KG1 (cell line): Measurements from ENCODE around the gene SARDH.
"Not testable (repeated sequence)": the region's sequence is repeated elsewhere in the genome, so short reads cannot be mapped to it uniquely, and the experiment has no call there.

Experiments used
- DNase-seq: peaks from one replicate; lab custom pipeline; 2025; lab: John Stamatoyannopoulos, UW

Gene SARDH

DNA sequence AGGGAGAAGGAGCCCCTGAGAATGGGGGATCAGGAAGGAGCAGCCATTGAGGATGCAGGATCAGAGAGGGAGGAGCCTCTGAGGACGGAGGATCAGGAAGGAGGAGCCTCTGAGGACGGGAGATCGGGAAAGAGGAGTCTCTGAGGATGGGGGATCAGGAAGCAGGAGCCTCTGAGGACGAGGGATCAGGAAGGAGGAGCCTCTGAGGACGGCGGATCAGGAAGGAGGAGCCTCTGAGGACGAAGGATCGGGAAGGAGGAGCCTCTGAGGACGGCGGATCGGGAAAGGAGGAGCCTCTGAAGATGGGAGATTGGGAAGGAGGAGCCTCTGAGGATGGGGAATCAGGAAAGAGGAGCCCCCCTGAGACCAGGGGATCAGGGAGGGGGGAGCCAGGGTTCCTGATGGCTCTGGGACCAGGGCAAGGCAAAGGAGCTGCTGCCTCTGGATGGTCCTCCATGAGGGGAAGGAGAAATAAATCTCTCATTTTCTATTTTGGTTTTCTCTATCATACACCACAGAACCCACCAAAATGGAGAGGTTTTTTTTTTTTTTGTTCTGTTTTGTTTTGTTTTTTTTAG is 22.6 kb upstream of the SARDH start:
- DNase-seq = no peak

DNA sequence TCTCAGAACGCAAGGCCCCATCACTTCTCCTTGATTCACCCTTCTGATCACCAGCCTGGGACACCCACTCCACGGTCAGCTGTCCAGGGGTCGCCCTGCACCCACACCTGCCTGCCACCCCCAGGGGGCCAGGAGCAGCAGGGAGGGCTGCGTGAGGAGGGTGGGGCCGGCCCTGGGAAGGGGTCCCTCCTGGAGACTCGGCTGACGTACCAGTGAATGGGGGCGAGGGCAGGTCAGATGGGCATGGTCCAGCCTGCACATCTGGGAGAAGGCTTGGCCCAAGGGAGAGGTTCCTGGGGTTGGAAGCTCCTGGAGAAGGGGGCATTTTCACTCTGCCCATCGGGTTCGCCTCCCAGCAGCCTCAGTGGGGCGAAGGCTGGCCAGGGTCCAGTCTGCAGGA is 21.8 kb upstream of the SARDH start:
- DNase-seq = no peak

DNA sequence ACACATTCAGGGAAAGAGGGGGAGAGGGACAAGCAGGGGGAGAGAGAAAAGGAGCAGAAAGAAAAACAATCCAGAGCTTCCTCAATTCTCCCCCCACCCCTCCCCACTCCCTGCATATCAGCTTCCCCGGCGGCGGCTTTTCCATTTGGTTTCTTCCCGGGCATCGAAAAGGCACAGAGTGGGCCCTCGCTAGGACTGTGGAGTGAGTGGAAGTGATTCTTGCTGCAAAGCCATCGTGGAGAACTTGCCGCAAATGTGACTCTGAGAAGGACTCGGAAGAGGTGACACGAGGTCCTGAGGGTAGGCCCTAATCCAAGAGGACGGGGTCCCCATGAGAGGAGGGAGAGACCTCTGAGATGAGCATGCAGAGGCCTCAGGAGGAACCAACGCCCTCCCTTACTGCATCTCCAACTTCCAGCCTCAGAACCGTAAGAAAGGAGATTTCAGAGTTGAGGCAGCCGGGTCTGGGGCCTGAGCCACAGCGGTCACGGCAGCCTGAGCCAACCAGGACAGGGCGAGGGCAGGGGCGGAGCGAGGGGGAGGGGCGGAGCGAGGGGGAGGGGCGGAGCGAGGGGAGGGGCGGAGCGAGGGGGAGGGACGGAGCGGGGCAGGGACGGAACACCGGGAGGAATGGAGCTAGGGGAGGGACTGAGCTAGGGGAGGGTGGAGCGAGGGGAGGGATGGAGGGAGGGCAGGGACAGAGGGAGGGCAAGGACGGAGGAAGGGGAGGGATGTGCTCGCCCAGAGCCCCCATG is 21.2 kb upstream of the SARDH start:
- no peak for DNase-seq

DNA sequence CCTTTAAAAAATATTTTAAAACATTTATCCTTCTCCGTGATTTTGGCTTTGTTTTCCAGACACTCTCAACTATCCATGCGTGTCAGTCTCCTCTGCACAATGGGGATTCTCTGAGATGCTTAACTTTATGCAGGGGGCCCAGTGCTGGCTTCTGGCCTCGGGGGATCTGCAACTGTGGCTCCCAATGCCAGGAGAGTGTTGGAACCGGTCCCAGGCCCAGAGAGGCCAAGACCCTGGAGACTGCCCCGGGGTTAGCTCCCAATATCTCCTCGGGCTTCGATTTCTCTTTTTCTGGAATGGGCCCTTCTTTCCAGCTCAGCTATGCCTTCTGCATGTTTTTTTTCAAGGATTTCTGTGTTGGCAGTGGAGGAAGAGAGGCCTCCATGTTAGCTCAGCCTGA is 20.1 kb upstream of the SARDH start:
- no peak for DNase-seq

- DNase-seq = no peak
Measured at GRCh38 chr9:133754688-133755227, 16.6 kb upstream of the SARDH start.

DNA sequence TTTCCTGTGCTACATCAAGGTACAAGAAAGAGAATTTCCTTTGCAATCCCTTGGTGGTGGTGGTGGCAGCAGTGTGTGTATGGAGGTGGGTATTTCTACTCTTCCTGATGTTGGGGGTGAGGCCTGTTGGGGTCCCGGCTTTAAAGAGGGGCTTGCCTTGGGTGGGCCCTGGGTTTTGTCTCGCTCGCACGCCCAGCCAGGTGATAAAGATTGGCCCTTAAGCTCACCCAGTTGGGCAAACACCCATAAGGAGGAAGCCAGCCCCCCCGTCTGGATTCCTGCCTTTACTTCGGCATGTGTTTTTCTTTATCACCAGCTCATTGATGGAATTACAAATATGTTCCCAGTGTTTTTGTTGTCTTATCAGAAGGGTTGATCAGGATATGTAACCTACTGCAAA is 16.0 kb upstream of the SARDH start:
- DNase-seq = no peak

- no peak for DNase-seq
Measured at GRCh38 chr9:133752739-133753446, 14.7 kb upstream of the SARDH start.

GRCh38 chr9:133750982-133751649 is 13.0 kb upstream of the SARDH start:
- no peak for DNase-seq

- DNase-seq = no peak
Measured at GRCh38 chr9:133747309-133747708, 9.2 kb upstream of the SARDH start.

DNA sequence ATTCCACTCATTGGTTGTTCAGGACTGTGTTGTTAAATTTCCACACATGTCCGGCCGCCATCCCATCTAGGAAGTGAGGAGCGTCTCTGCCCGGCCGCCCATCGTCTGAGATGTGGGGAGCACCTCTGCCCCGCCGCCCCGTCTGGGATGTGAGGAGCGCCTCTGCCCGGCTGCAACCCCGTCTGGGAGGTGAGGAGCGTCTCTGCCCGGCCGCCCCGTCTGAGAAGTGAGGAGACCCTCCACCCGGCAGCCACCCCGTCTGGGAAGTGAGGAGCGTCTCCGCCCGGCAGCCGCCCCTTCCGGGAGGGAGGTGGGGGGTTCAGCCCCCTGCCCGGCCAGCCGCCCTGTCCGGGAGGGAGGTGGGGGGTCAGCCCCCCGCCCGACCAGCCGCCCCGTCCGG is 6.4 kb upstream of the SARDH start:
- not testable (repeated sequence) for DNase-seq

DNA sequence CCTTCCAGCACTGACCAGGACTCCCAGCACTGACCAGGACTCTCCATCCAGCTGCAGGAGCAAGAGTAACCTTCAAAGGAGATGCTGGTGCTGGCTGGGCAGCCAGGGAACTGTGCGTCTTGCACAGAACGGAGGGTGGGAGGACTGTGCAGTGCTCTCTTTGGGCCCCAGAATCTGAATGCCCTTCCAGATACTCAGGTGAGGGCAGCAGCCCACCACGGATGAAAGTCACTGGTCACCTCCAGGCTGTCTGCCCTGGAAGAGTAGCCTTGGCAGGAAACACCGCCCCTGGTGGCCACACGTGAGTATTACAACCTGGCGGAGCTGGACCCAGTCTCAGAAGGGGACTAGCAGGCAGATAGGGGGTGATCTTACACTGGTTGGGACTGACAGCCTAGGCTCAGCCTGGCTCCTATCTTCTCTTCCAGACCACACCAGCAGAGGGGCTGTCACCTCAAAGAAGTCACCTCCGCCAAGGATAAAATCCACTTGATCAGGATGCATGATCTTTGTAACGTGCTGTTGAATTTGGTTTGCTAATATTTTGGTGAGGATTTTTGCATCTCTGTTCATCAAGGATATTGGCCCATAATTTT is 4.8 kb upstream of the SARDH start:
- DNase-seq = peak; percentile 22

DNA sequence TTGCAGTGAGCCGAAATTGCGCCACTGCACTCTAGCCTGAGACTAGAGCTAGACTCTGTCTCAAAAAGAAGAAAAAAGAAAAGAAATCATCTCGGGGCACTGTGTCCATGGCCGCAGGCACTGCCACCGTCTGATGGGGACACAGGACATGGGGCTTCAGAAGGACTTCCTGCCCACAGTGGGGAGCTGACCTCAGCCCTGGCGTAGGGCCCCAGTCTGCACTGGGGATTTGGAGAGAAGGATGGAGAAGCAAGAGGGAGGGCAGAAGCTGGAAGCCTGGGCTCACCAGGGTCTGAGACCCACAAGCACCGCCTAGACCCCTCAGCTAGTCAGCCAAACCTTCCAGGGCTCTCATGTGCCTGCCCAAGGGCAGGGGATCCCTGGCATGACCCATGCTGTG is 4.1 kb upstream of the SARDH start:
- no peak for DNase-seq

DNA sequence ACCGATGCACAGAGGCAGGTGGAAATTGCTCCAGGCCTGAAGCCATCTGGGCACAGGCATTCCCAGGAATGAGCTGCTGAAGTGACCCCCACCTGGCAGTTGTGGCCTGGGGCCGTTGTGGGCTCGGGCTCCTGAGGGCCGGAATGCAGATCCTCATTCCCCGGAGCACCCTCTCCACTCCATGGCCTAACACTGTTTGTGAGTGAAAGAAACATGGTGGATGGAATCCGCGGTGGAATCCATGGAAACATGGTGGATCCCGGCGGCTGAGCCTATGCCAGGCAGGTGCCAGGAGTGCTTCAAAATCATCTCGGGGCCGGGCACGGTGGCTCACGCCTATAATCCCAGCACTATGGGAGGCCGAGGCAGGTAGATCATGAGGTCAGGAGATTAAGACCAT is 3.6 kb upstream of the SARDH start:
- no peak for DNase-seq

DNA sequence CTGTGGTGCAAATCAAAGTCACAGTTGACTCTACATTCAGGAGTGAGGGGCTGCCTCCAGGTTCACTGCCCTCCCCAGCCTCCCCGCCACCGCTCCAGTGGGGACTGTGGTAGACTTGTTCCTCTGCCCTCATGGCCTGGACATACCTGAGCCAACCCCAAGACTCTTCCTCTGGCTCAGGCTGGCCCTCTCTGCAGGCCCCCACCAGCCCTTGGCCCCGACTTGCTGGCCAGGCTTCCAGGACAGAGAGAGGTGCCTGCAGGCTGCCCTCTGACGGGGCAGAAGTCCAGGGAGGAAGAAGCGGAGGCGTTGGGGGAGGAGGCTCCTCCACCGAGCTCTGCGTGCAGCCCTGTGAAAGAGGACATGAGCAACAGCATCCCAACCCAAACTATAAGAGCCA is 2.8 kb upstream of the SARDH start:
- no peak for DNase-seq

DNA sequence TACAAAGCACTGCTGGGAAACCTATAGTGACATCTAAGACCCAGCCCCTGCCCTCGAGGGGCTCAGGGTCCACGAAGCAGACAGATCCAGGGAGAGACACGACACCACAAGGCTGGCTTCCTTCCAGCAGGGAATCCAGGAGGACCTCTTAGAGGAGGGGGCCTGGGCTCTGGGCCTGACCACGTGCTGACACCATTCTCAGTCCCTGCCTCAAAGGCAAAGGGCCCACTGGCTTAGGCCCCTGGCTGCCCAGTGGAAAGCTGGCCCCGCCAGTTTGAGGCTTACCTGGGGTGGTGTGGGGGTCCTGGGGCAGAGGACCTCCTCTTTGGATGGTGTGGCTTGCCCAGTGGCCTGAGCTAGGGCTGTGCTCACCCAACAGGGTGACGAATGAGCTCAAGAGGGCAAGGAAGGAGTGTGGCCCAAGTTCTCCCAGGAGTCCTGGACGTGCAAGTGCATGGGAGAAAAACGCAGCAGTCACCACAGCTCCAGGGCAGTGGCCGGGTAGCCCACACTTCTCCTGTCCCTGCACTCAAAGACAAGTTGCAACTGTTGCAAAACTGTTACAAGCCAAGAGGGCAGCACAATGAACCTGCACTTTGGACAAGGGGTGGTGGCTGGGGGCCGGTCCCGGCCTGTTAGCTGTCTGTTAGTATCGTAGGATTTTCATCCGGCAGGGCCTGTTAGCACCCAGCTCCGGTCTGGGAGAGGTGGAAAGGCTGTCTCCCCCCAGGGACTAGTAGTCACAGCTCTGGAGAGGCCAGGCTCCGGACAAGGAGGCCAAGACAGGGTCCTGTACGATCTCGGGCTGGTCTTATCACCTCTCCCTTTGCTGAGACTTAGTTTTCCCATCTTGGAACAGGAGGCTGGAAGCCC is 1.5 kb upstream of the SARDH start:
- no peak for DNase-seq

GRCh38 chr9:133738640-133739225 is 581 bp upstream of the SARDH start:
- no peak for DNase-seq

- DNase-seq = no peak
Measured at GRCh38 chr9:133737071-133737773, 930 bp downstream of the SARDH start.

GRCh38 chr9:133735931-133736330 is 2.2 kb downstream of the SARDH start:
- DNase-seq = no peak

GRCh38 chr9:133735415-133735775 is 2.8 kb downstream of the SARDH start:
- DNase-seq = no peak
